Ishikawa (cell line): ENCODE measurements around the gene ALMS1.

Experiments
- CEBPB ChIP-seq: IDR thresholded peaks from 2 replicates; pipeline ENCODE4 v1.6.1; 2012
- CREB1 ChIP-seq: IDR thresholded peaks from 2 replicates; pipeline ENCODE4 v1.6.1; 2012; ENCODE audit warnings: low read depth
- EGR1 ChIP-seq: IDR thresholded peaks from 2 replicates; pipeline ENCODE4 v1.6.1; 2012
- EP300 ChIP-seq: IDR thresholded peaks from 2 replicates; pipeline ENCODE4 v1.6.1; 2012; ENCODE audit warnings: borderline replicate concordance
- FOXM1 ChIP-seq: IDR thresholded peaks from 2 replicates; pipeline ENCODE4 v1.6.1; 2012; ENCODE audit warnings: low read depth, borderline replicate concordance
- MAX ChIP-seq: IDR thresholded peaks from 2 replicates; pipeline ENCODE4 v1.6.1; 2012
- NFIC ChIP-seq: IDR thresholded peaks from 2 replicates; pipeline ENCODE4 v1.6.1; 2012
- RAD21 ChIP-seq: IDR thresholded peaks from 2 replicates; pipeline ENCODE4 v1.6.1; 2012; ENCODE audit warnings: low read depth
- REST ChIP-seq: IDR thresholded peaks from 2 replicates; pipeline ENCODE4 v1.6.1; 2012; ENCODE audit warnings: low read depth, mild to moderate bottlenecking
- TAF1 ChIP-seq: IDR thresholded peaks from 2 replicates; pipeline ENCODE4 v1.6.1; 2012; ENCODE audit warnings: low read depth, mild to moderate bottlenecking
- TCF12 ChIP-seq: IDR thresholded peaks from 2 replicates; pipeline ENCODE4 v1.6.1; 2012; ENCODE audit warnings: low read depth
- TEAD4 ChIP-seq: IDR thresholded peaks from 2 replicates; pipeline ENCODE4 v1.6.1; 2012
- USF1 ChIP-seq: IDR thresholded peaks from 2 replicates; pipeline ENCODE4 v1.6.1; 2012
- YY1 ChIP-seq: IDR thresholded peaks from 2 replicates; pipeline ENCODE4 v1.6.1; 2012; ENCODE audit warnings: low read depth
- ZBTB7A ChIP-seq: IDR thresholded peaks from 2 replicates; pipeline ENCODE4 v1.6.1; 2012; ENCODE audit warnings: low read depth

Gene ALMS1

GRCh38 chr2:73588177-73588576, 202.5 kb downstream of the ALMS1 start:
- no peak for TF ChIP-seq MAX
- TF ChIP-seq YY1 = no peak
- no peak for TF ChIP-seq EP300
- TF ChIP-seq CREB1 = no peak
- TF ChIP-seq REST = no peak
- TF ChIP-seq USF1 = no peak
- no peak for TF ChIP-seq FOXM1
- TF ChIP-seq ZBTB7A = no peak
- no peak for TF ChIP-seq NFIC
- no peak for TF ChIP-seq RAD21
- no peak for TF ChIP-seq TEAD4
- no peak for TF ChIP-seq CEBPB
- TF ChIP-seq TAF1 = no peak
- TF ChIP-seq EGR1 = no peak

- TF ChIP-seq RAD21 = no peak
- no peak for TF ChIP-seq TCF12
- no peak for TF ChIP-seq EGR1
- no peak for TF ChIP-seq TAF1
- TF ChIP-seq REST = no peak
- TF ChIP-seq ZBTB7A = no peak
- TF ChIP-seq YY1 = no peak
Measured at GRCh38 chr2:73593680-73594079, 208.0 kb downstream of the ALMS1 start.

- TF ChIP-seq ZBTB7A = no peak
- TF ChIP-seq REST = no peak
- TF ChIP-seq FOXM1 = no peak
- no peak for TF ChIP-seq NFIC
- no peak for TF ChIP-seq TEAD4
- TF ChIP-seq CEBPB = no peak
- TF ChIP-seq TCF12 = no peak
- no peak for TF ChIP-seq MAX
- TF ChIP-seq YY1 = no peak
- TF ChIP-seq TAF1 = no peak
- no peak for TF ChIP-seq USF1
- no peak for TF ChIP-seq EP300
- no peak for TF ChIP-seq RAD21
- TF ChIP-seq EGR1 = no peak
- TF ChIP-seq CREB1 = no peak
Measured at GRCh38 chr2:73594251-73594650, 208.6 kb downstream of the ALMS1 start.

- TF ChIP-seq YY1 (no peak), MAX (no peak), RAD21 (no peak), REST (no peak)
Measured at GRCh38 chr2:73601780-73602179, 216.1 kb downstream of the ALMS1 start.
